Measurements from ENCODE around the gene CCDC182.

Gene CCDC182

DNA sequence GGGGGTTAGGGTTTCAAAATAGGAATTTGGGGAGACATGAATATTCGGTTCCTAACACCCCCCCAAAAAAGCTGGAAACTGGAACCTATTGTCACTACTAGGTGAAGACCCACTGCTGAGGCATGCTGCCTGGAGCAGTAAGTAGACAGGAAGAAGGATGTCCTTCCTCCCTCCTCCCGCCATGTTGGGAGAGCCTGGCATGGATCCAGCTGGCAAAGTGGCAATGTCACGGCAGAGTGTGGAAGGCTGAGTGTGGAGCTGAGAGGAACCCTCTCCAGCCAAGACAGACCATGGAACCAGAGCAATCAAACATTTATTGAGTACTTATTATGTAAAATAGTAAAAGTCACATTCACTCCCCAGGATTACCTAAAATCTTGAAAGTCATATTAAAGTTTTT is 49.0 kb downstream of the CCDC182 start:
- DNase-seq: no peak

Data from activated CD8-positive, alpha-beta memory T cell treated with anti-CD3 and anti-CD28 coated beads for 24 hours (primary cell).